Medulla oblongata (tissue), 1 donor: ENCODE measurements around the gene DRAP1.
A peak's percentile ranks its signal among the peaks of the same experiment; 100 is the strongest.

Experiments used
- DNase-seq: peaks from one replicate; pipeline ENCODE4 v3.0.0-alpha.2; 2015; ENCODE audit errors: extremely low spot score

Gene DRAP1

DNA sequence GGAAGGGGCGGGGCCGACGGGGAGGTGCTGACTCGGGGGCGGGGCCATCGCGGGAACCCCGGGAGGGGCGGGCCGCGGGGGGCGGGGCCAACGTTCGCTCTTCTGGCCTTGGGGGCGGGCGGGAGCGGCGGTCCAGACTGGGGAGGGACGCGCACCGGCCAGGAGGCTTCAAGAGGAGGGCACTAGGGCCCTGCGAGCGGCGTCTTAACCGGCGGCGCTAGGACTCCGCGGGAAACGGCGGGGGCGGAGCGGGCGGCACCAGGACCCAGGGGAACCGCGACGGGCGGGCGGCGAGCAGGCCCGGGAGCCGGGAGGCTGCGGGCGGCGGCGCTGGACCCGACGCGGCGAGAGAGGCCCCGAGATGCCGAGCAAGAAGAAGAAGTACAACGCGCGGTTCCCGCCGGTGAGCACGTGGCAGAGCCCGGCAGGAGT is at the start of gene DRAP1:
TSS of gene DRAP1 (plus strand) at position 286 of the 432 bp plus-strand sequence. CDS start at position 362, 76 bp downstream.
- DNase-seq = peak; percentile 99

DNA sequence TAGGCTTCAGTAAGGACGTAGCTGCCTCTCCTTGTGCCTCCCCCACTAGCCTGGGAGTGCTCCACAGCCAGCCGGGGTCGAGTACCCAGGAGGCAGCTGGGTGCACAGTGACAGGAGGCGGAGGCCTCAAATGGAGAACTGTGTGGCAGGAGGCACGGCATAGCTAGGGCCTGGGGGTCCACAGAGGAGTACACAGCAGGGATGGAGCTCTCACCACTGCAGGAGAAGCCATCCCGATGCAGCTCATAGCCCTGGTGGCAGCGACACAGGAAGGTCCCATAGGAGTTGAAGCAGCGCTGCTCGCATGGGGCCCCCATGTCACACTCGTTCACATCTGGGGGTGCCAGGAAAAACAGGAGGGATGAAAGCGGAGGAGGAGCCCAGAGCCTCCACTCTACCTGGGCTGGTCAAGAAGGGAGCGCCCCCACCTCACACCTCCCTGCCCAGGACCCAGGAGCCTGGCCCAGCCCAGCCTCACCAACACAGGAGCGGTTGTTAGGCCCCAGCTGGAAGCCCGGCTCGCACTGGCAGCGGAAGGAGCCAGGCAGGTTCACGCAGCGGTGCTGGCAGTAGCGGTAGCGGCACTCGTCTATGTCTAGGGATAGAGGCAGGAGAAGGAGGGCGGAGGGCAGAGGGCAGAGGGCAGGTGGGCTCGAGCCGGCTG is 49.5 kb upstream of the DRAP1 start:
- no peak for DNase-seq

DNA sequence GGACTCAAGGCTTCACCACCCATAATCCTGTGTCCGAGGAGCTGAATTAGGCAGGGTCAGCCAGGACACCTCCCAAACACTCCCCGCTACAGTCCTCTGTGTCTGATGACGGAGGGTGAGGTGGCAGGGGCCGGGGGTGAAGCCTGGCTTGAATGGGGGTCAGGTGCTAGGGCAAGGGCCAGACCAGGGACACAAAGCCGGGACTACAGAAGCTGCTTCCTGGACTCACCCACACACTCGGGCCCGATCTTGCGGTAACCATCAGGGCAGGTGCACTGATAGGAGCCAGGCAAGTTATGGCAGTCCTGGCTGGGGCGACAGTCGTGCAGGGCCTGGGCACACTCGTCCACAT is 48.9 kb upstream of the DRAP1 start:
- DNase-seq = no peak

- DNase-seq = no peak
These were observed 48.2 kb upstream of the DRAP1 start for GRCh38 chr11:65870706-65871681.

- DNase-seq = no peak
These were observed 47.2 kb upstream of the DRAP1 start for GRCh38 chr11:65871811-65872548.

DNA sequence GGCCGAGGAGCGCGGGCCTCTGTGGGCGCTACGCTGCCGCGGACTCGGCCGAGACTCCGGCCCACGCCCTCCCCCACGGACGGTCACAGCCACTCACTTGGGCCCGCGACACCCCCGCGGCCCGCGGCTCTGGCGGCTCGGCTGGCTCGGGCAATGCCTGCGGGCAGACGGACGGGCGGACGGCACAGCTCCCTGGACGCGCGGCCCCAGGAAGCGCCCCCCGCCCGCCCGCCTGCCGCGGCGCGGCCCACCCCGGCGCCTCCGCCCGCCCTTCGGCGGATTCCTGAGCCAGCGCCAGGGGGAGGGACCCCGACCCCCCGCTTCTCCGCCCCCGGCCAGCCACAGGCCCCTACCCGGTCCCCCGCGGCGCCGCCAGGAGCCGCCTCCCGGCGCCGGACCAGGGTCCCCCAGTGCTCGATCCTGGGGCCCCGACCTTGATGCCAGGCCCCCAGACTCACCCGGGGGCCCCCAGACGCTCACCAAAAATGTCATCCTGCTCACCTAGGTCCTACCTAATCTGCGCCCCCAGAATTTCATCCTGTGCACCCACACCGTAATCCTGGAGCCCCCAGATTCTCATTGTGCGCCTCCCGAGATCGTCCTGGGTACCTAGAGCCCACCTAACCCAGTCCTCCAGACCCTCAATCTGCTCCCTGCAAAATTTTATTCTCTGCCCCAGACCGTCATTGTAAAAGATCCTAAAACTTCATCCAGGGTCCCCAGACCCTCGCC is 46.5 kb upstream of the DRAP1 start, which contains the start of gene EFEMP2:
TSS of gene EFEMP2 (minus strand) at position 215 of the 732 bp plus-strand sequence. CDS start 446 bp downstream, outside the sequence.
- no peak for DNase-seq

DNA sequence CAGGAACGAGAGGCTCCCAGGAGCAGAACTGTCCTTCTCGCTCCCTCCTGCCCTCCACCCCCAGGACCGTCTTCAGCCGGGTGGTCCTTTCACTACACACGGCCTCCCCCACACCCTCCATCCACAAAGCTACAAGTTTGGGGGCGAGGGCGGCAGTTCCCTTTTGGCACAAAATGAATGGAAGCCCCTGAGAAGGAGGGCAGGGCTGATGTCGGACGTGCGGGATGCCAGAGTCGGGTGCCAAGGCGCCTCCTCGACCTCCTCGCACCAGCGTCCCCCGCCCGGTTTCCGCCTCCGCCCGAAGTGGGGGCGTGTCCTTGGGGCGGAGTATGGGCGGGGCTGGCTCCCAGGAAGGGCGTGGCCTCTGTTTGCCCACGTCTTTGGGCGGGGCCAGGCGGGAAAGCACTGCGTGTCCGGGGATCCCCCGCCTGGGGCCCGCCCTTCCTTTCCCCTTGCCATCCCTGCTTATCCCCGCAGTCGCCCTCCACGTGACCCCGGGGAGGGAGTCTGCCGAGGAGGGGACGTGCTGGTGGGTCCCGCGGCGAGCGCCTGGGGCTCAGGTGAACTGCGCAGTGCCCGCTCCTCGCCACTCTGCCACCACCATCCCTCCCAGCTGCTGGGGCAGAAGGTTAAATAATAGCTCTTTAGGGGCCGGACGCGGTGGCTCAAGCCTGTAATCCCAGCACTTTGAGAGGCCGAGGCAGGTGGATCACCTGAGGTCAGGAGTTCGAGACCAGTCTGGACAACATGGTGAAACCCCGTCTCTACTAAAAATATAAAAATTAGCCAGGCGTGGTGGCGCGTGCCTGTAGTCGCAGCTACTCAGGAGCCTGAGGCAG is 45.7 kb upstream of the DRAP1 start:
- peak; percentile 94 for DNase-seq

DNA sequence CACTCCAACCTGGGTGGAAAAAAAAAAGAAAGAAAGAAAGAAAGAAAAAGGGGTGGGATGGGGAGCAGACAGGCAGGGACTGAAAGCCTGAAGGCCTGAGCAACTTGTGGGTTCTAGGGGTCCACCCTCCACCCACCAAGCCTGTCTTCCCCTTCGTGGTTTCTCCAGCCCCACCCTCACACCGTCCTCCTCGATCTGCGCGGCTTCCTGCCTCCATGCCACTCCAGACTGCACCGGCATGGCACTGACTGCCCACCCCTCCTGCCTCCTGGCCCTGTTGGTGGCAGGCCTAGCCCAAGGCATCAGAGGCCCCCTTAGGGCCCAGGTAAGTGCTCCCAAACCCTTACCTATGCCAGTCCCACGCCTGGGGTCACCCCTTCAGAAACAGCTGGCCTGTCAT is 39.6 kb upstream of the DRAP1 start, which contains the start of gene CTSW:
TSS of gene CTSW (plus strand) at position 221 of the 400 bp plus-strand sequence. CDS start at position 239, 18 bp downstream.
- no peak for DNase-seq

GRCh38 chr11:65880027-65880426 is 39.2 kb upstream of the DRAP1 start:
- no peak for DNase-seq

GRCh38 chr11:65880844-65881421 is 38.3 kb upstream of the DRAP1 start:
- no peak for DNase-seq

DNA sequence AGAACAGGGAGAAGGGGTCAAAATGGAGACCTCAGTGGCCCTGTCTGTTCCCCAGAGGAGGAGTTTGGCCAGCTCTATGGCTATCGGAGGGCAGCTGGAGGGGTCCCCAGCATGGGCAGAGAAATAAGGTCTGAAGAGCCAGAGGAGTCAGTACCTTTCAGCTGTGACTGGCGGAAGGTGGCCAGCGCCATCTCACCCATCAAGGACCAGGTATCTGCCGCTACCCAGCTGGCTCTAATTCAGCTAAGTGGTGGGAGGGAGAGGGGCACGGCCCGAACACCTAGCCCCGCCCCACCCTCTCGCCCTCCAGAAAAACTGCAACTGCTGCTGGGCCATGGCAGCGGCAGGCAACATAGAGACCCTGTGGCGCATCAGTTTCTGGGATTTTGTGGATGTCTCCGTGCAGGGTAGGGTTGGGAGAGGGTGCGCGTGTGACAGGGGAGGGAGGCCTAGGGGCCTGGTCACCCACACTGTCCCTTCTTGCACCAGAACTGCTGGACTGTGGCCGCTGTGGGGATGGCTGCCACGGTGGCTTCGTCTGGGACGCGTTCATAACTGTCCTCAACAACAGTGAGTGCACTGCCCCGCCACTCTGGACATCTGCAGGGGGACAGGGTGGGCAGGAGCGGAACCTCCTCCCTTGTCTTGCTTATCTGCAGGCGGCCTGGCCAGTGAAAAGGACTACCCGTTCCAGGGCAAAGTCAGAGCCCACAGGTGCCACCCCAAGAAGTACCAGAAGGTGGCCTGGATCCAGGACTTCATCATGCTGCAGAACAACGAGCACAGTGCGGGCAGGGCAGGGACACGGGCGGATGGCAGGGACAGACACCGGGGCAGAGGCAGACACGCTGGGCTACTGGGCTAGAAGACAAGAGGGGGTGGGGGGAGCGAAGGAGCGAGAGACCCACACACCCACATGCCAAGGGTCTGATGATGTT is 36.8 kb upstream of the DRAP1 start:
- no peak for DNase-seq

GRCh38 chr11:65883058-65883761 is 36.0 kb upstream of the DRAP1 start:
- no peak for DNase-seq

- DNase-seq = no peak
These were observed 35.2 kb upstream of the DRAP1 start for GRCh38 chr11:65883786-65884715.

DNA sequence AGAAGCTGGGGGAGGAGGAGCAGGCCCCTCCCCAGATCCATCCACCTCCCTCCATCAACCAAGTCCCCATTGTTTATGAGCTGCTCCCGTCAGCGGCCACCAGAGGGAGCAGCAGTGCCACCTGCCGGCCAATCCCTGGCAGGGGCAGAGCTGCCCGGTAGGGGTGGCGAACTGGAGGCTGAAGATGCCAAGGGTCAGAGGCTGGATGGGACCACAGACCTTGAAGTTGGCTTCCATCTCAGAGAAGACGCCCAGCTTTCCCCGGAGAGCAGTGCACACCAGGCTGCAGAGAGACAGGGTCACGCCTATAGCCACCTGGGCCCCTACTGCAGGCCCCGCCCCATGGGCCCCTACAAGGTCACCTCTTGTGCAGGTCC is 34.5 kb upstream of the DRAP1 start:
- peak; percentile 86 for DNase-seq

DNA sequence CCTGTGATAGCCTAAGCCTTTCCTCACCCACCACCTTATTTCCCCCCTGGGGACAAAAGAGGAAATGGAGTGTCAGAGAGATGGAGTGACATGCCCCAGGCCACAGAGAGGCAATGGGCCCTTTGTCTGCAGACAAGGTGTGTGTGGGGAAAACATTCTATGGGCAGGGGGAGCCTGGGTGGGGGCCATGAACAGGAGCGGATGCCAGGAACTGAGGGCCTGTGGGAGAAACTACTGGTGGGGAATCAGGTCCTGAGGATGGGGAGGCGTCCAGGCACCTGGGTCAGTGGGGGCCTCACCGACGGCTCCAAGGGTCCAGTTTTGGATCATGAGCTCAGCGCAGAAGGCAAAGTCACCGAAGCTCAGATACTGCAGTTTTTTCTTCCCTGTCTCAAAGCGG is 34.0 kb upstream of the DRAP1 start:
- DNase-seq = no peak

- no peak for DNase-seq
These were observed 33.3 kb upstream of the DRAP1 start for GRCh38 chr11:65885808-65886536.
